NCI-H2171 (cell line): Measurements from ENCODE around the gene THYN1.

Source experiments
- DNase-seq: peaks from one replicate; lab custom pipeline; 2025; lab: John Stamatoyannopoulos, UW

Gene THYN1

GRCh38 chr11:134223121-134223520, 30.0 kb downstream of the THYN1 start:
- no peak for DNase-seq

GRCh38 chr11:134216816-134217215, 36.3 kb downstream of the THYN1 start:
- no peak for DNase-seq

GRCh38 chr11:134215836-134216235, 37.3 kb downstream of the THYN1 start:
- DNase-seq: no peak

- DNase-seq: no peak
These were observed 45.5 kb downstream of the THYN1 start for GRCh38 chr11:134207538-134208239.

GRCh38 chr11:134206185-134206584, 47.0 kb downstream of the THYN1 start:
- no peak for DNase-seq

GRCh38 chr11:134205729-134206128, 47.4 kb downstream of the THYN1 start:
- no peak for DNase-seq

GRCh38 chr11:134202661-134203060, 50.5 kb downstream of the THYN1 start:
- DNase-seq: no peak

GRCh38 chr11:134200688-134201087, 52.5 kb downstream of the THYN1 start:
- no peak for DNase-seq

- no peak for DNase-seq
These were observed 53.6 kb downstream of the THYN1 start for GRCh38 chr11:134199531-134199930.
